HG02678 (cell line): ENCODE measurements around the gene KRT13.

Experiments used
- ATAC-seq: cut with Tn5 transposase; IDR thresholded peaks from one replicate; pipeline ENCODE4 v1.9.1; 2021; ENCODE audit warnings: mild to moderate bottlenecking, moderate library complexity; ENCODE audit not compliant: unreplicated experiment

The KRT13 gene

GRCh38 chr17:41475421-41475820 lies 30.0 kb downstream of the KRT13 start:
- no peak for ATAC-seq

- ATAC-seq = no peak
Measured at GRCh38 chr17:41474863-41475262, 30.5 kb downstream of the KRT13 start.

- no peak for ATAC-seq
Measured at GRCh38 chr17:41468346-41468745, 37.1 kb downstream of the KRT13 start.

- no peak for ATAC-seq
Measured at GRCh38 chr17:41467561-41467960, 37.9 kb downstream of the KRT13 start.

- no peak for ATAC-seq
Measured at GRCh38 chr17:41466988-41467387, 38.4 kb downstream of the KRT13 start, which contains the start of gene KRT32. KRT32 (minus strand) TSS chr17:41467386; CDS start chr17:41467325, 61 bp downstream.

- no peak for ATAC-seq
Measured at GRCh38 chr17:41464682-41465081, 40.7 kb downstream of the KRT13 start.

GRCh38 chr17:41464173-41464572 lies 41.2 kb downstream of the KRT13 start:
- no peak for ATAC-seq

GRCh38 chr17:41463746-41464145 lies 41.7 kb downstream of the KRT13 start:
- no peak for ATAC-seq

- ATAC-seq = no peak
Measured at GRCh38 chr17:41462705-41463104, 42.7 kb downstream of the KRT13 start.

GRCh38 chr17:41457676-41458075 lies 47.7 kb downstream of the KRT13 start:
- ATAC-seq = no peak

- no peak for ATAC-seq
Measured at GRCh38 chr17:41456204-41456603, 49.2 kb downstream of the KRT13 start.

GRCh38 chr17:41455236-41455635 lies 50.2 kb downstream of the KRT13 start:
- no peak for ATAC-seq

GRCh38 chr17:41453066-41453465 lies 52.3 kb downstream of the KRT13 start:
- ATAC-seq = no peak

GRCh38 chr17:41452281-41452680 lies 53.1 kb downstream of the KRT13 start:
- no peak for ATAC-seq

- ATAC-seq = no peak
Measured at GRCh38 chr17:41451154-41451728, 54.2 kb downstream of the KRT13 start.
